ENCODE measurements around the gene MBD6.
"Not testable (repeated sequence)": the region's sequence is repeated elsewhere in the genome, so short reads cannot be mapped to it uniquely, and the experiment has no call there.

The MBD6 gene

DNA sequence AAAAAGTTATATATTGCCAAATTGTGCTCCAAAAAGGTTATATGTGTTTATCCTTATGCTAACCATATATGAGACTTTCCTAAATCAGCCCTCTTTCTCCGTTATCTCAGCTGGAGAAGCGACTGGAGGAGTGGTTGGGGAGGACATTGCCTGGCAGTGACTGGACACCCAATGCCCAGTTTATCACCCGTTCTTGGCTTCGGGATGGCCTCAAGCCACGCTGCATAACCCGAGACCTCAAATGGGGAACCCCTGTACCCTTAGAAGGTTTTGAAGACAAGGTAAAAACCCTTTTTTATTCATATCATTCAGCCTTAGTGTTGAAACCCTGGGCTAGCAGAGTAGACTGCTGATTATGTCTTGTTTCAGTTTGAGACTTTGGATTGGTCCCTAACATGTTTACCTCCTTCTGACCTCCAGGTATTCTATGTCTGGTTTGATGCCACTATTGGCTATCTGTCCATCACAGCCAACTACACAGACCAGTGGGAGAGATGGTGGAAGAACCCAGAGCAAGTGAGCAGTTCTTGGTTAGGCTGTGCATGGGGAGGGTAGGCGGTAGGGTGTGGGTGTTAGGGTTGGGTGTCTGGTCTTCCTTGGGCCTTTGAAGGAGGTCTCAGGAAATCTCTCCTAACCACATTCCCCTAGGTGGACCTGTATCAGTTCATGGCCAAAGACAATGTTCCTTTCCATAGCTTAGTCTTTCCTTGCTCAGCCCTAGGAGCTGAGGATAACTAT is 10.9 kb upstream of the MBD6 start:
- TF ChIP-seq, protein P1, sequence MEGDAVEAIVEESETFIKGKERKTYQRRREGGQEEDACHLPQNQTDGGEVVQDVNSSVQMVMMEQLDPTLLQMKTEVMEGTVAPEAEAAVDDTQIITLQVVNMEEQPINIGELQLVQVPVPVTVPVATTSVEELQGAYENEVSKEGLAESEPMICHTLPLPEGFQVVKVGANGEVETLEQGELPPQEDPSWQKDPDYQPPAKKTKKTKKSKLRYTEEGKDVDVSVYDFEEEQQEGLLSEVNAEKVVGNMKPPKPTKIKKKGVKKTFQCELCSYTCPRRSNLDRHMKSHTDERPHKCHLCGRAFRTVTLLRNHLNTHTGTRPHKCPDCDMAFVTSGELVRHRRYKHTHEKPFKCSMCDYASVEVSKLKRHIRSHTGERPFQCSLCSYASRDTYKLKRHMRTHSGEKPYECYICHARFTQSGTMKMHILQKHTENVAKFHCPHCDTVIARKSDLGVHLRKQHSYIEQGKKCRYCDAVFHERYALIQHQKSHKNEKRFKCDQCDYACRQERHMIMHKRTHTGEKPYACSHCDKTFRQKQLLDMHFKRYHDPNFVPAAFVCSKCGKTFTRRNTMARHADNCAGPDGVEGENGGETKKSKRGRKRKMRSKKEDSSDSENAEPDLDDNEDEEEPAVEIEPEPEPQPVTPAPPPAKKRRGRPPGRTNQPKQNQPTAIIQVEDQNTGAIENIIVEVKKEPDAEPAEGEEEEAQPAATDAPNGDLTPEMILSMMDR (IDR thresholded peaks at IDR 0.05; ENCODE audit: insufficient read depth, low read depth, low read length, missing control alignments): no peak
- no peak for DNase-seq (ENCODE audit: low read depth)
- no peak overlapping the region for H3K4me3 ChIP-seq (ENCODE audit: low read length)

DNA sequence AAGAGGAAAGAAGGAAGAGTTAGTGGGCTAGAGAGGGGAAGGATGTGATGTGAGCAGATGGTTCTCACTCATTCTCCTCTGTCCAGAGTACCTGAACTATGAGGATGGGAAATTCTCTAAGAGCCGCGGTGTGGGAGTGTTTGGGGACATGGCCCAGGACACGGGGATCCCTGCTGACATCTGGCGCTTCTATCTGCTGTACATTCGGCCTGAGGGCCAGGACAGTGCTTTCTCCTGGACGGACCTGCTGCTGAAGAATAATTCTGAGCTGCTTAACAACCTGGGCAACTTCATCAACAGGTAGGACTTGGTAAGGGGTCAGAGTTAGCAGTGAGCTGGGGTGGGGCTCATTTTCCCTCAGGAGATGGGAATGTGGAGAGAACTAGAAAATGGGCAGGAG is 10.0 kb upstream of the MBD6 start:
- DNase-seq (ENCODE audit: low read depth): no peak
- TF ChIP-seq, protein P1 (IDR thresholded peaks at IDR 0.05; ENCODE audit: insufficient read depth, low read depth, low read length, missing control alignments): no peak
- H3K4me3 ChIP-seq (ENCODE audit: low read length): no peak overlapping the region

DNA sequence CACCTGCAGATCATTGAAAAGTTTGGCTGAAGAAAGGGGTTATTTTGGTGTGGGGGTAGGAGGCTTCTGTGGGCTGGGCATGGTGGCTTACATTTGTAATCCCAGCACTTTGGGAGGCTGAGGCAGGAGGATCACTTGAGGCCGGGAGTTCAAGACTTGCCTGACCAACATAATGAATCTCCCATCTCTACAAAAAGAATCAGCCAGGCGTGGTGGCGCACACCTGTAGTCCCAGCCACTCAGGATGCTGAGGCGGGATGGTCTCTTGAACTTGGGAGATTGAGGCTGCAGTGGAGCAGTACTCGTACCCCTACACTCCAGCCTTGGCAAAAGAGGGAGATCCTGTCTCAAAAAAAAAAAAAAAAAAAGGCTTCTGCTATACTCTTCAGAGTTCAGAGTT is 9.4 kb upstream of the MBD6 start:
- TF ChIP-seq, protein P1 (IDR thresholded peaks at IDR 0.05; ENCODE audit: insufficient read depth, low read depth, low read length, missing control alignments): no peak
- no peak overlapping the region for H3K4me3 ChIP-seq (ENCODE audit: low read length)
- no peak for DNase-seq (ENCODE audit: low read depth)

DNA sequence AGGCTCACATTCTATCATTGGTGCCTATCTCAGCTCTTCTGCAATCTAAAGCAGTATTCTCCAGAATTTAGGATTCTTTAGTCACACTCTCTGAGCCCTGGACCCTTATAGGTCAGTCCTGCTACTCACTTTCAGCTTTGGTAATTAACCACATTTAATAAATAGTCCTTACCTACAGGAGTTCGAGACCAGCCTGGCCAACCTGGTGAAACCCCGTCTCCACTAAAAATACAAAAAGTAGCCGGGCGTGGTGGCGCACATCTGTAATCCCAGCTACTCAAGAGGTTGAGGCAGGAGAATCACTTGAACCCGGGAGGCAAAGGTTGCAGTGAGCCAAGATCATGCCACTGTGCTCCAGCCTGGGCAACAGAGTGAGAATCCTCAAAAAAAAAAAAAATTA is 8.9 kb upstream of the MBD6 start:
- DNase-seq (ENCODE audit: low read depth); H3K4me3 ChIP-seq (ENCODE audit: low read length): not testable (repeated sequence)

DNA sequence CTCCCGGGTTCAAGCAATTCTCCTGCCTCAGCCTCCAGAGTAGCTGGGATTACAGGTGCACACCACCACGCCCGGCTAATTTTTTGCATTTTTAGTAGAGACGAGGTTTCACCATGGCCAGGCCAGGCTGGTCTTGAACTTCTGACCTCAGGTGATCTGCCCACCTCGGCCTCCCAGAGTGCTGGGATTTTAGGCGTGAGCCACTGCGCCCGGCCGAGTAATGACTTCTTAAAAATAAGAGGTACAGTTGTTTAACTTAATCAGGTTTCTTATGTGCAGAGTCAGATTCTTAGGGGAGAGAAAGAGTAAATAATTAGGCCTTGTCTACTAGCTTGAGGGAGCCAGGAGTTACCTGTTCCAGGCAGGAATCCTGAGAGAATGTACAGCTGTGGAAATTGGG is 8.4 kb upstream of the MBD6 start:
- DNase-seq (ENCODE audit: low read depth); H3K4me3 ChIP-seq (ENCODE audit: low read length): not testable (repeated sequence)

DNA sequence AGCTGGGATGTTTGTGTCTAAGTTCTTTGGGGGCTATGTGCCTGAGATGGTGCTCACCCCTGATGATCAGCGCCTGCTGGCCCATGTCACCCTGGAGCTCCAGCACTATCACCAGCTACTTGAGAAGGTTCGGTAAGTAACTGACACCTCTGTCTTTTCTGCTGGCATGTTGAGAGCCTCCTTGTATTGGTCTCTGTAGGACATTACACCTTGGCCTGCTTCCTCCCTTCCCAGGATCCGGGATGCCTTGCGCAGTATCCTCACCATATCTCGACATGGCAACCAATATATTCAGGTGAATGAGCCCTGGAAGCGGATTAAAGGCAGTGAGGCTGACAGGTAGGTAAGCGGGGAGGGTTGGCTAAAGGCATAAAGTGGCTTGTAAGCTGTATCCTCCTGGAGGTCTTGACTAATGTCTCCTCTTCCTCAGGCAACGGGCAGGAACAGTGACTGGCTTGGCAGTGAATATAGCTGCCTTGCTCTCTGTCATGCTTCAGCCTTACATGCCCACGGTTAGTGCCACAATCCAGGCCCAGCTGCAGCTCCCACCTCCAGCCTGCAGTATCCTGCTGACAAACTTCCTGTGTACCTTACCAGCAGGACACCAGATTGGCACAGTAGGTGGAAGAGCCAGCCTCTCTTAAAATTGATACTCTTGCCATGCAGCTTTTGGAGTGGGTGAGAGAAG is 7.8 kb upstream of the MBD6 start:
- H3K4me3 ChIP-seq (ENCODE audit: low read length): no peak overlapping the region
- TF ChIP-seq, protein P1 (IDR thresholded peaks at IDR 0.05; ENCODE audit: insufficient read depth, low read depth, low read length, missing control alignments): no peak
- DNase-seq (ENCODE audit: low read depth): no peak

DNA sequence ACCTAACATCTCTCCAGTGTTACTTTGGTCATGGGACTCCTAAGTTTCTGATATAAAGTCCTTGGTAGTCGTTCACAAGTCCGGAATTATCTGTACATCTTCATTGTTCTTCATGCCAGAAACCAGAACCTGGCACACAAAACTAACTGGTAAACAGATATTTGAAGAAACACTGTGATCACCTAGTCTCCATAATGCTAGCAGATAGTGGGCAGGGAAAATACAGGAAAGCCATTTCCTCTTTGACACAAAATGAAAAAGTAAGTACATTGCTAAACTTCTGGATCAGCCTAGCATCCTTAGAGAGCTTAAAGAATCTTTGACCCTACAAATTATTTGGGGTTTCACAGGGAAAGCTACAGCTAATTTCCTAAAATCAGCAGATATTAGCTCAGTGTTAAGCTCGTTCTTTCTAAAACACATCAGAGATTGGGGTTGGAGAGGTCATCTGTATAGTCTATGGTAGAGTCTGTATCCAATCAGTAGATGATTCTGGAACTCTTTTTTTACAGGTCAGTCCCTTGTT is 7.2 kb upstream of the MBD6 start:
- DNase-seq (ENCODE audit: low read depth): no peak
- H3K4me3 ChIP-seq (ENCODE audit: low read length): no peak overlapping the region
- TF ChIP-seq, protein P1 (IDR thresholded peaks at IDR 0.05; ENCODE audit: insufficient read depth, low read depth, low read length, missing control alignments): no peak

Data from epithelial cell of esophagus (primary cell).